Measurements from ENCODE around the gene GNG13. TPM values are rescaled to one million over a fixed set of nuclear protein-coding genes. Genes with fewer than 3 reads are reported as not detected.

The GNG13 gene
- total RNA-seq, 1 donor from 2014 or later, result not detected

DNA sequence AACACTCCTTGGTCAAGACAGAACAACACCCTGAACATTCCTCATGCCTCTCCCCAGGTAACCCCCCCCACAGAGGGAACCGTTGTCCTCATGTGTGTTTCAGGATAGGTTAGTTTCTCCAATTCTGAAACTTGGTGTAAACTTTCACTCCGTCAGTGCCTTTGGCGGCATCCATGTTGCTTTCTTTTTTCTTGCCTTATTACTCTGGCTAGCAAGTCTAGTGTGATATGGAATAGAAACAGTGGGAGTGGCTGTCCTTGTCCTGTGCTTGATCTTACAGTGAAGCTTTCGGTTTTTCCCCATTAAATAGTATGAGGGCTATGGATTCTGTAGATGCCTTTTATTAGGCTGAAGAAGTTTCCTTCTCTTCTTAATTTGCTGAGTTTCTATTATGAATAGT lies 35.7 kb upstream of the GNG13 start:
- H3K27me3 Mint-ChIP-seq (ENCODE audit: low read depth, unreplicated experiment), result peaks cover 22% of the 10 kb centered on the region
- no peak overlapping the region for H3K27ac Mint-ChIP-seq (ENCODE audit: unreplicated experiment)
- H3K9me3 ChIP-seq (ENCODE audit: insufficient read depth, low read depth, low read length), result peaks cover 7% of the 10 kb centered on the region
- H3K9ac ChIP-seq (ENCODE audit: low read length), result no peak overlapping the region
- H3K27me3 ChIP-seq (ENCODE audit: insufficient read depth, low read length), result no peaks in the 10 kb centered on the region
- H3K79me2 ChIP-seq (ENCODE audit: insufficient read depth, low read length), result no peaks in the 10 kb centered on the region
- H3K4me3 Mint-ChIP-seq (ENCODE audit: unreplicated experiment), result no peak overlapping the region
- H4K20me1 ChIP-seq (ENCODE audit: insufficient read depth, low read length), result no peaks in the 10 kb centered on the region
- FAIRE-seq (no peak), DNase-seq (ENCODE audit: low read depth) (no peak)
- no peak overlapping the region for H3K27ac ChIP-seq (ENCODE audit: low read depth, low read length)
- H2AFZ ChIP-seq (ENCODE audit: low read depth, low read length), result no peak overlapping the region
- H3K4me1 Mint-ChIP-seq (ENCODE audit: low read depth, unreplicated experiment), result no peaks in the 10 kb centered on the region
- H3K9me3 Mint-ChIP-seq (ENCODE audit: unreplicated experiment), result peaks cover 27% of the 10 kb centered on the region
- TF ChIP-seq EZH2 (IDR thresholded peaks at IDR 0.05; ENCODE audit: insufficient read depth, low read length), result no peak
- TF ChIP-seq, protein P1, sequence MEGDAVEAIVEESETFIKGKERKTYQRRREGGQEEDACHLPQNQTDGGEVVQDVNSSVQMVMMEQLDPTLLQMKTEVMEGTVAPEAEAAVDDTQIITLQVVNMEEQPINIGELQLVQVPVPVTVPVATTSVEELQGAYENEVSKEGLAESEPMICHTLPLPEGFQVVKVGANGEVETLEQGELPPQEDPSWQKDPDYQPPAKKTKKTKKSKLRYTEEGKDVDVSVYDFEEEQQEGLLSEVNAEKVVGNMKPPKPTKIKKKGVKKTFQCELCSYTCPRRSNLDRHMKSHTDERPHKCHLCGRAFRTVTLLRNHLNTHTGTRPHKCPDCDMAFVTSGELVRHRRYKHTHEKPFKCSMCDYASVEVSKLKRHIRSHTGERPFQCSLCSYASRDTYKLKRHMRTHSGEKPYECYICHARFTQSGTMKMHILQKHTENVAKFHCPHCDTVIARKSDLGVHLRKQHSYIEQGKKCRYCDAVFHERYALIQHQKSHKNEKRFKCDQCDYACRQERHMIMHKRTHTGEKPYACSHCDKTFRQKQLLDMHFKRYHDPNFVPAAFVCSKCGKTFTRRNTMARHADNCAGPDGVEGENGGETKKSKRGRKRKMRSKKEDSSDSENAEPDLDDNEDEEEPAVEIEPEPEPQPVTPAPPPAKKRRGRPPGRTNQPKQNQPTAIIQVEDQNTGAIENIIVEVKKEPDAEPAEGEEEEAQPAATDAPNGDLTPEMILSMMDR (IDR thresholded peaks at IDR 0.05; ENCODE audit: insufficient read depth, low read depth, low read length), result no peak
- H3K4me2 ChIP-seq (ENCODE audit: low read length), result no peak overlapping the region
- H3K4me3 ChIP-seq (ENCODE audit: insufficient read depth, low read depth, low read length), result no peak overlapping the region
- H3K4me1 ChIP-seq (ENCODE audit: insufficient read depth, low read length), result no peaks in the 10 kb centered on the region
- peaks cover 3% of the 10 kb centered on the region for H3K36me3 Mint-ChIP-seq (ENCODE audit: low read depth, unreplicated experiment)
- no peaks in the 10 kb centered on the region for H3K36me3 ChIP-seq (ENCODE audit: insufficient read depth, low read length)

DNA sequence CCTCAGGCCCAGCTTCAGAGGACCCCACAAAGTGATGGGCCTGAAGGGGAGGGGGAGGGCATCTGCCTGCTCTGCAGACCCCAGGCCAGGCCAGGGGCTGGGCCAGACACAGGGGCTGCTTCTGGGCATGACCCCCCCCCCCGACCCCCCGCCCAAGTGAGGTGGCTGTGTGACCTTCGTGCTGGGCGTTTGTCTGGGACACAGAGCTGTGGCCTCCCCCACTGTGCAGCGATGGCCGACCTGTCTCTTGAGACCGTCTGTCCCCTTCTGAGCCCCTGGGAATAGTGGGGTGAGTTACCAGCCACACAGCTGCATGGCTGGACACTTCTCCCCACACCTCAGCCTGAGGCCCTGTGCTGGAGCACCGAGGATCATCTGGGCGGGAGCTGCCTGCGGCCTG lies 34.8 kb upstream of the GNG13 start:
- FAIRE-seq (no peak), DNase-seq (ENCODE audit: low read depth) (no peak)
- Histone ChIP-seq H2AFZ (ENCODE audit: low read depth, low read length) (no peak overlapping the region), H4K20me1 (ENCODE audit: insufficient read depth, low read length) (no peaks in the 10 kb centered on the region), H3K27ac (ENCODE audit: low read depth, low read length) (no peak overlapping the region), H3K79me2 (ENCODE audit: insufficient read depth, low read length) (no peaks in the 10 kb centered on the region), H3K9me3 (ENCODE audit: insufficient read depth, low read depth, low read length) (peaks cover 7% of the 10 kb centered on the region), H3K4me1 (ENCODE audit: insufficient read depth, low read length) (no peaks in the 10 kb centered on the region), H3K4me3 (ENCODE audit: insufficient read depth, low read depth, low read length) (no peak overlapping the region), H3K4me2 (ENCODE audit: low read length) (no peak overlapping the region), H3K36me3 (ENCODE audit: insufficient read depth, low read length) (no peaks in the 10 kb centered on the region), H3K27me3 (ENCODE audit: insufficient read depth, low read length) (no peaks in the 10 kb centered on the region), H3K9ac (ENCODE audit: low read length) (no peak overlapping the region)
- H3K4me3 Mint-ChIP-seq (ENCODE audit: unreplicated experiment), result no peak overlapping the region
- no peak overlapping the region for H3K27ac Mint-ChIP-seq (ENCODE audit: unreplicated experiment)
- TF ChIP-seq, protein P1 (IDR thresholded peaks at IDR 0.05; ENCODE audit: insufficient read depth, low read depth, low read length), result no peak
- TF ChIP-seq EZH2 (IDR thresholded peaks at IDR 0.05; ENCODE audit: insufficient read depth, low read length), result no peak
- no peaks in the 10 kb centered on the region for H3K4me1 Mint-ChIP-seq (ENCODE audit: low read depth, unreplicated experiment)
- peaks cover 20% of the 10 kb centered on the region for H3K27me3 Mint-ChIP-seq (ENCODE audit: low read depth, unreplicated experiment)
- peaks cover 27% of the 10 kb centered on the region for H3K9me3 Mint-ChIP-seq (ENCODE audit: unreplicated experiment)
- peaks cover 3% of the 10 kb centered on the region for H3K36me3 Mint-ChIP-seq (ENCODE audit: low read depth, unreplicated experiment)

DNA sequence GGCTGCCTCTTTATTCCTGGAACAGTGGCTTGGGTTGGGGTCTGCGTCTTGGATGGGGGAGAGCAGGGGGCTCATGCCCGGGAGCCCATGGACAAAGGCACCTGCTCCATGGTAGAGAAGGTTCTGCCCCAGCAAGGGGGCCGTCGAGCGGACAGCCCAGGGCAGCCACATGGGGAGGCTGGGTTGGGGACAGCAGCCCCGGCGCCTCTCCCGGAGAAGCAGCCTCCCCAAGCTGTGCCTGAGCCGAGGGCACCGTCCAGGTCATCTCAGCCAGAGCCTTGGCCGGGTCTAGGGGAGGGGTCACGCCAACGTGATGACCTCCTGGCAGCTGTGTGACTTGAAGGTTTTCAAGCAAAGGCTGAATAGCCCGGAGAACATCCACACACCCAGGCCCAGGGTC lies 32.9 kb upstream of the GNG13 start:
- no peaks in the 10 kb centered on the region for H3K27me3 ChIP-seq (ENCODE audit: insufficient read depth, low read length)
- peaks cover 7% of the 10 kb centered on the region for H3K9me3 ChIP-seq (ENCODE audit: insufficient read depth, low read depth, low read length)
- H3K36me3 ChIP-seq (ENCODE audit: insufficient read depth, low read length), result no peaks in the 10 kb centered on the region

More for the DNA sequence above, 32.9 kb upstream of the GNG13 start:
- Mint-ChIP-seq H3K4me1 (ENCODE audit: low read depth, unreplicated experiment) (no peaks in the 10 kb centered on the region), H3K4me3 (ENCODE audit: unreplicated experiment) (no peak overlapping the region), H3K9me3 (ENCODE audit: unreplicated experiment) (peaks cover 25% of the 10 kb centered on the region), H3K36me3 (ENCODE audit: low read depth, unreplicated experiment) (peaks cover 3% of the 10 kb centered on the region), H3K27me3 (ENCODE audit: low read depth, unreplicated experiment) (peaks cover 26% of the 10 kb centered on the region), H3K27ac (ENCODE audit: unreplicated experiment) (no peak overlapping the region)
- no peak overlapping the region for H2AFZ ChIP-seq (ENCODE audit: low read depth, low read length)
- no peak for DNase-seq (ENCODE audit: low read depth)
- no peak for TF ChIP-seq EZH2 (IDR thresholded peaks at IDR 0.05; ENCODE audit: insufficient read depth, low read length)
- TF ChIP-seq, protein P1 (IDR thresholded peaks at IDR 0.05; ENCODE audit: insufficient read depth, low read depth, low read length), result no peak
- H3K4me2 ChIP-seq (ENCODE audit: low read length), result no peak overlapping the region
- FAIRE-seq, result no peak
- no peak overlapping the region for H3K27ac ChIP-seq (ENCODE audit: low read depth, low read length)
- no peaks in the 10 kb centered on the region for H4K20me1 ChIP-seq (ENCODE audit: insufficient read depth, low read length)
- no peak overlapping the region for H3K4me3 ChIP-seq (ENCODE audit: insufficient read depth, low read depth, low read length)
- H3K9ac ChIP-seq (ENCODE audit: low read length), result no peak overlapping the region
- no peaks in the 10 kb centered on the region for H3K79me2 ChIP-seq (ENCODE audit: insufficient read depth, low read length)
- H3K4me1 ChIP-seq (ENCODE audit: insufficient read depth, low read length), result no peaks in the 10 kb centered on the region

All from astrocyte (in vitro differentiated cells and primary cell).